HepG2 (cell line): ENCODE data around the gene EHD1. TPM values are rescaled to one million over a fixed set of nuclear protein-coding genes. Genes with fewer than 3 reads are reported as not detected.
A peak's percentile ranks its signal among the peaks of the same experiment; 100 is the strongest.

Source experiments
- ATAC-seq: fragments of 200-7000 bp; cut with Tn5 transposase; 3 replicates; pipeline ENCODE4 v1.9.1; 2020; ENCODE audit warnings: mild to moderate bottlenecking, moderate library complexity
- BruUV-seq: library from RNA; stranded (reverse); fragments of 400-500 nt; replicated peaks from 2 replicates; lab custom pipeline; 2021; lab: Mats Ljungman, UMichigan
- CTCF ChIA-PET: fragments of 300-600 bp; formaldehyde crosslinking; extraction: SDS; loops from one replicate; lab custom pipeline; 2021; ENCODE audit warnings: low total read pairs, inconsistent platforms, low intra/inter-chr PET ratio; lab: Yijun Ruan, JAX
- POLR2A ChIA-PET: fragments of 350-600 bp; sonication (Branson Sonifier 250); formaldehyde crosslinking; loops from one replicate; lab custom pipeline; 2020; ENCODE audit warnings: antibody characterized with exemption, inconsistent platforms; lab: Yijun Ruan, JAX
- DNase-seq: peaks from one replicate; pipeline ENCODE4 v3.0.0-alpha.2; 2015; ENCODE audit warnings: low spot score
- FAIRE-seq: peaks from 3 replicates; lab custom pipeline; 2011; peaks lifted over from hg19 to GRCh38; lab: Jason Lieb, UNC
- H2AFZ ChIP-seq: one replicate; pipeline ENCODE4 v1.6.1; 2011; ENCODE audit warnings: low read length, inconsistent platforms
- H3K27ac ChIP-seq: fragments of 300-600 bp; 3 replicates; pipeline ENCODE4 v1.8.0; 2011; ENCODE audit warnings: mixed run types, mild to moderate bottlenecking, mixed read lengths, low read length, inconsistent platforms; ENCODE audit not compliant: insufficient read depth; ENCODE audit errors: extremely low read length
- H3K27me3 ChIP-seq, 2 experiments: fragments of 200-600 bp in 1 of 2; 2 replicates in 1 of 2; 3 replicates in 1 of 2; pipeline versions ENCODE4 v1.6.0 to v1.8.0; 2011; ENCODE audit warnings: low read length in 2 of 2, mild to moderate bottlenecking in 2 of 2, moderate library complexity in 2 of 2, inconsistent platforms in 1 of 2; ENCODE audit not compliant: insufficient read depth in 2 of 2, control insufficient read depth in 1 of 2
- H3K36me3 ChIP-seq, 2 experiments: fragments of 200-600 bp in 1 of 2; replicated peaks in 1 of 2; 2 replicates in 1 of 2; 3 replicates in 1 of 2; pipeline versions ENCODE4 v1.5.1 to v1.8.0; 2011; ENCODE audit warnings: low read length in 2 of 2, inconsistent platforms in 1 of 2; ENCODE audit not compliant: insufficient read depth in 2 of 2, control insufficient read depth in 1 of 2
- H3K4me1 ChIP-seq: 2 replicates; pipeline ENCODE4 v1.5.1; 2012; ENCODE audit warnings: low read length, inconsistent platforms; ENCODE audit not compliant: insufficient read depth
- H3K4me2 ChIP-seq: 2 replicates; pipeline ENCODE4 v1.6.0; 2011; ENCODE audit warnings: low read depth, low read length, inconsistent platforms
- H3K4me3 ChIP-seq, 3 experiments: fragments of 200-600 bp in 1 of 3; sonication (generic), shearing (Covaris generic) in 1 of 3; replicated peaks in 1 of 3; 2 replicates each; pipeline ENCODE4 v1.5.1; 2011 to 2016; ENCODE audit warnings: low read length in 3 of 3, inconsistent platforms in 2 of 3, low read depth in 2 of 3, mild to moderate bottlenecking in 2 of 3, control low read depth in 1 of 3, mixed read lengths in 1 of 3; ENCODE audit not compliant: insufficient read depth in 1 of 3
- H3K79me2 ChIP-seq: one replicate; pipeline ENCODE4 v1.6.1; 2011; ENCODE audit warnings: low read length, inconsistent platforms; ENCODE audit not compliant: insufficient read depth
- H3K9ac ChIP-seq: 2 replicates; pipeline ENCODE4 v1.6.0; 2011; ENCODE audit warnings: mild to moderate bottlenecking, low read depth, low read length, inconsistent platforms; ENCODE audit not compliant: insufficient read depth
- H3K9me3 ChIP-seq: 2 replicates; pipeline ENCODE4 v1.5.1; 2012; ENCODE audit warnings: mild to moderate bottlenecking, low read length
- H4K20me1 ChIP-seq: 2 replicates; pipeline ENCODE4 v1.6.0; 2011; ENCODE audit warnings: inconsistent platforms, mild to moderate bottlenecking, low read length, moderate library complexity; ENCODE audit not compliant: insufficient read depth
- ATF3 ChIP-seq: sonication (generic); formaldehyde crosslinking; IDR thresholded peaks from 2 replicates; pipeline ENCODE4 v1.4.0; 2020; ENCODE audit warnings: missing genetic modification reagents
- ELF1 ChIP-seq: sonication (generic); formaldehyde crosslinking; IDR thresholded peaks from 2 replicates; pipeline ENCODE4 v1.4.0; 2020; ENCODE audit warnings: missing genetic modification reagents
- KDM3A ChIP-seq: IDR thresholded peaks from 2 replicates; pipeline ENCODE4 v1.6.1; 2018; ENCODE audit warnings: low read depth, missing compliant biosample characterization
- MTA3 ChIP-seq: sonication (generic); formaldehyde crosslinking; IDR thresholded peaks from 2 replicates; pipeline ENCODE4 v1.4.0; 2020; ENCODE audit warnings: missing genetic modification reagents
- SKI ChIP-seq: fragments of 450-650 bp; IDR thresholded peaks from one replicate; pipeline ENCODE4 v1.6.1; 2018; ENCODE audit warnings: mild to moderate bottlenecking; ENCODE audit not compliant: partially characterized antibody
- SMC3 ChIP-seq: IDR thresholded peaks from 2 replicates; pipeline ENCODE4 v1.6.1; 2011; ENCODE audit warnings: low read length, improper control_type of control experiment
- ZNF280D ChIP-seq: sonication (generic); formaldehyde crosslinking; IDR thresholded peaks from 2 replicates; pipeline ENCODE4 v1.5.1; 2020; ENCODE audit warnings: mild to moderate bottlenecking, missing genetic modification reagents
- ZNF572 ChIP-seq: sonication (generic); formaldehyde crosslinking; IDR thresholded peaks from 2 replicates; pipeline ENCODE4 v1.5.1; 2020; ENCODE audit warnings: mild to moderate bottlenecking, missing genetic modification reagents
- ZNF891 ChIP-seq: sonication (generic); formaldehyde crosslinking; IDR thresholded peaks from 2 replicates; pipeline ENCODE4 v1.5.0; 2020; ENCODE audit warnings: mild to moderate bottlenecking, missing genetic modification reagents
- ZSCAN20 ChIP-seq: sonication (generic); formaldehyde crosslinking; IDR thresholded peaks from 2 replicates; pipeline ENCODE4 v1.4.0; 2020; ENCODE audit warnings: missing genetic modification reagents, mild to moderate bottlenecking, borderline replicate concordance
- WGBS: methylation state at CpG from one replicate; pipeline ENCODE4 v1.1.6; 2017; ENCODE audit warnings: low lambda C conversion rate; 5-methylcytosine and 5-hydroxymethylcytosine counted together
- in situ Hi-C: cut with HindIII; loops from 2 replicates; pipeline ENCODE4 v1.10.0; 2017; ENCODE audit warnings: low pct_unique_long_range_greater_than_20kb; ENCODE audit not compliant: extremely low pct_ligation_motif_present
- intact Hi-C: fragments of 100-400 bp; cut with micrococcal nuclease; formaldehyde crosslinking; loops from one replicate; pipeline ENCODE4 v1.10.0; 2022; ENCODE audit not compliant: unreplicated experiment
- polyA plus RNA-seq, 8 experiments: library from polyadenylated mRNA; depleted of rRNA in 3 of 8; stranded (reverse) in 7 of 8; unstranded in 1 of 8; fragments of >200 nt; fragmentation: Illumina TruSeq in 4 of 8; extraction: Trizol in 4 of 8; gene quantifications; 2 replicates each; pipeline versions ENCODE4 v1.2.1 to v1.2.3, GENCODE V29; 2011 to 2016; ENCODE audit warnings: low read depth in 4 of 8, missing spikeins in 1 of 8, mixed read lengths in 1 of 8; ENCODE audit not compliant: insufficient read depth in 1 of 8
- total RNA-seq, 5 experiments: library from RNA; depleted of rRNA; stranded (reverse); fragments of >200 nt; fragmentation: Illumina TruSeq; extraction: Trizol; gene quantifications; 2 replicates each; pipeline ENCODE4 v1.2.3, GENCODE V29; 2016; ENCODE audit warnings: low read depth in 1 of 5

The EHD1 gene
- total and polyA plus RNA-seq, 2 of the 13 experiments (the other 11 are each of a cell fraction or from before 2014, with no cell fraction given), result 23.6 to 26.6 TPM

- POLR2A ChIA-PET, result interaction anchor here (0.9 to 4.7 kb wide), 11 partner anchors 22 to 263 kb away, joined by 3 to 30 read pairs (median 4); partner anchors contain the start of genes EHD1, GPHA2 and TM7SF2
- CTCF ChIA-PET, result interaction anchor here (1.3 to 4.5 kb wide), 2 partner anchors 45 to 61 kb away, joined by 3 to 72 read pairs; no protein-coding TSS in a partner anchor
- in situ Hi-C loops, result loop anchor here (5.0 kb wide), 1 partner anchor 44 kb away; no protein-coding TSS in a partner anchor
- ATAC-seq (no peak), FAIRE-seq (no peak), DNase-seq (no peak)
- peaks cover 65% of the 10 kb centered on the region for H3K4me1 ChIP-seq
- H3K4me3 ChIP-seq, result peak overlapping the region in 1 of 3 experiments; percentile 32; a peak in 1 of 6 replicates
- no peaks in the 10 kb centered on the region for H3K36me3 ChIP-seq
- 50% methylated on average over 4 of the region's 6 CpGs for WGBS
- TF ChIP-seq MTA3 (CRISPR knock-in tag) (no peak), ZSCAN20 (CRISPR knock-in tag) (no peak), ZNF572 (CRISPR knock-in tag) (0 out of 2 replicates have a peak, but pooled peaks have one; percentile 8)
- no peaks in the 10 kb centered on the region for H3K79me2 ChIP-seq
- BruUV-seq, result no TSS peak
- H3K27ac ChIP-seq, result no peak overlapping the region
- no peaks in the 10 kb centered on the region for H3K9me3 ChIP-seq
- H3K9ac ChIP-seq, result no peak overlapping the region
- no peaks in the 10 kb centered on the region; a peak in 1 of 5 replicates for H3K27me3 ChIP-seq
- no peaks in the 10 kb centered on the region for H4K20me1 ChIP-seq
- intact Hi-C loops, result loop anchor here (5.0 to 10.0 kb wide), 3 partner anchors 46 to 149 kb away; partner anchors contain the start of genes BATF2 and MAP4K2
- H2AFZ ChIP-seq, result no peak overlapping the region
- H3K4me2 ChIP-seq, result peak overlapping the region; percentile 61
Measured at GRCh38 chr11:64848214-64848825, 30.1 kb downstream of the EHD1 start.

- FAIRE-seq (peak; percentile 42), DNase-seq (peak; percentile 87), ATAC-seq (peak; percentile 68)
- intact Hi-C loops (loop anchor here (1.0 to 10.0 kb wide), 7 partner anchors 38 to 167 kb away; partner anchors contain the start of genes ARL2, ATG2A, BATF2 and MAP4K2), in situ Hi-C loops (loop anchor here (5.0 kb wide), 1 partner anchor 45 kb away; no protein-coding TSS in a partner anchor)
- ChIA-PET POLR2A (interaction anchor here (0.6 to 4.7 kb wide), 8 partner anchors 23 to 670 kb away, joined by 3 to 30 read pairs (median 6); partner anchors contain the start of genes BATF2 and EHD1), CTCF (interaction anchor here (1.3 to 4.5 kb wide), 6 partner anchors 31 to 166 kb away, joined by 4 to 72 read pairs (median 7); partner anchors contain the start of genes ARL2 and EHD1)
- peak overlapping the region in 1 of 3 experiments; percentile 47; a peak in 2 of 6 replicates for H3K4me3 ChIP-seq
- H2AFZ ChIP-seq, result no peak overlapping the region
- WGBS, result 21% methylated on average over 6 of the region's 13 CpGs
- no peaks in the 10 kb centered on the region; a peak in 1 of 5 replicates for H3K27me3 ChIP-seq
- H3K9ac ChIP-seq, result no peak overlapping the region
- no peaks in the 10 kb centered on the region for H3K36me3 ChIP-seq
- no peaks in the 10 kb centered on the region for H4K20me1 ChIP-seq
- peak overlapping the region; percentile 58 for H3K4me2 ChIP-seq
- BruUV-seq, result no TSS peak
- H3K79me2 ChIP-seq, result no peaks in the 10 kb centered on the region
- H3K4me1 ChIP-seq, result peaks cover 77% of the 10 kb centered on the region
- no peaks in the 10 kb centered on the region for H3K9me3 ChIP-seq
- no peak overlapping the region for H3K27ac ChIP-seq
- TF ChIP-seq SKI (peak; percentile 26), ZNF891 (CRISPR knock-in tag) (peak; percentile 67; the same call in 1 of the 2 replicates), ZNF280D (CRISPR knock-in tag) (0 out of 2 replicates have a peak, but pooled peaks have one; percentile 25), ATF3 (CRISPR knock-in tag) (no peak), SMC3 (peak; percentile 62; the same call in 1 of the 2 replicates), KDM3A (CRISPR knock-in tag) (peak; percentile 95), ELF1 (peak; percentile 46; the same call in 1 of the 2 replicates)
Measured at GRCh38 chr11:64846998-64847666, 31.3 kb downstream of the EHD1 start.
